Stimulated activated CD4-positive, alpha-beta T cell treated with anti-CD3 and anti-CD28 coated beads, Interleukin-15, amount 100 ng/mL, for 24 hours (primary cell): Measurements from ENCODE around the gene GPR35.
"Not testable (repeated sequence)": the region's sequence is repeated elsewhere in the genome, so short reads cannot be mapped to it uniquely, and the experiment has no call there.

Source experiments
- DNase-seq: peaks from one replicate; pipeline ENCODE4 v3.0.0-alpha.2; 2020

GPR35 gene

GRCh38 chr2:240664622-240665021 lies 39.3 kb downstream of the GPR35 start:
- no peak for DNase-seq

DNA sequence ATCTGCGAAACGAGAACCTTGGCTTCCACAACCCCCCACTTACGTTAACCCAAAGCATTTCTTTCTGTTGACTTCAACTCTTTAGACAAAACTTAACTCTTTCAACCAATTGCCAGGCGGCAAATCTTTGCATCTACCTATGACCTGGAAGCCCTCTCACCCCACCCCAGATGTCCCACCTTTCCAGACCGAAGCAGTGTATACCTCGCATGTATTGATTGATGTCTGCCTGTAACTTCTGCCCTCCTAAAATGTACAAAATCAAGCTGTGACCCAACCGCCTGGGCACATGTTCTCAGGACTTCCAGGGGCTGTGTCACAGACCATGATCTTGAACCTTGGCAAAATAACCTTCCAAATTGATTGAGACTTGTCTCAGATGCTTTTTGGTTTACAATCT lies 45.1 kb downstream of the GPR35 start:
- no peak for DNase-seq

- no peak for DNase-seq
These were observed 45.7 kb downstream of the GPR35 start for GRCh38 chr2:240670950-240671349.

GRCh38 chr2:240672076-240672700 lies 46.9 kb downstream of the GPR35 start:
- DNase-seq = no peak

DNA sequence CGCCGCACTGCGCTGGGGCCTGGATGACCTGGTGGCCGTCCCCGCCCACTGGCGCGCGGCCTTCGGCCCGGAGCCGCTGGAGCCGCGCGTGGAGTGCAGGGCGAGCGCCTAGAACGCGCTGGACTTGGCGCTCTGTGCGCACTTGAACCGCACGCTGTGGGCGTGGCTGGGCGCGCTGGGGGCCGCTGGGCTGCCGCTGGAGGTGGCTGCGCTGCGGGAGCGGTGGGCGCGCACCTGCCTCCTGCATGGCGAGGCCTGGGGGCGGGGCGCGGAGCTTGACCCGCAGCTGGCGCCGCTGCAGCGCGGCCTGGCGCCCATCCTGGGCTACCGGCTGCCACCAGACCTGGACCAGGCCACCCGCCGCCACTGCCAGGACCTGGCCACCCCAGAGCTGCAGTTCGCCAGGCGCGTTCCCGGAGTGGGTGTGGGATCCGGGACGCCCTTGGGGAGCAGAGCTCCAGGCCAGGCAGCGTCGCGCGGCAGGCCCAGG lies 47.5 kb downstream of the GPR35 start:
- no peak for DNase-seq

- DNase-seq = not testable (repeated sequence)
These were observed 49.3 kb downstream of the GPR35 start for GRCh38 chr2:240674461-240675184.

GRCh38 chr2:240675345-240675744 lies 50.1 kb downstream of the GPR35 start:
- not testable (repeated sequence) for DNase-seq

- not testable (repeated sequence) for DNase-seq
These were observed 52.8 kb downstream of the GPR35 start for GRCh38 chr2:240678043-240678442.

DNA sequence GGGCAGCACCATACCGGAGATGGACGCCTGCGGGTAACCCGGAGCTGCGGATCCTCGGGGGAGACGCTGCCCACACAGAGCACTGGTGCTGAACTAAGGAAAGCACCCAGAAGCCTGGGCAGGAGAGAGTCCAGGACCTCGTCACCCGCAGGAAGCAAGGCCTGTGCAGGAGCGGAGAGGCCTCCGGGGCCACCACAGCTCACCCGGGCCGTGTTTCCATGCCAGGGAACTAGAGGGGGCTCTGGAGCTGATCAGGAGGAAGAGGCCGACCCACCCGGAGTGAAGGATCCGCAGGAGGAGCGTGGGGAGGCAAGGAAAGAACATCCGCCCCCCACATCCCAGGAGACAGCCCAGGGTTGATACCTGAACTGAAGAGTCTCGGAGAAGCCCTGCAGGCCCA lies 53.6 kb downstream of the GPR35 start:
- DNase-seq = not testable (repeated sequence)

DNA sequence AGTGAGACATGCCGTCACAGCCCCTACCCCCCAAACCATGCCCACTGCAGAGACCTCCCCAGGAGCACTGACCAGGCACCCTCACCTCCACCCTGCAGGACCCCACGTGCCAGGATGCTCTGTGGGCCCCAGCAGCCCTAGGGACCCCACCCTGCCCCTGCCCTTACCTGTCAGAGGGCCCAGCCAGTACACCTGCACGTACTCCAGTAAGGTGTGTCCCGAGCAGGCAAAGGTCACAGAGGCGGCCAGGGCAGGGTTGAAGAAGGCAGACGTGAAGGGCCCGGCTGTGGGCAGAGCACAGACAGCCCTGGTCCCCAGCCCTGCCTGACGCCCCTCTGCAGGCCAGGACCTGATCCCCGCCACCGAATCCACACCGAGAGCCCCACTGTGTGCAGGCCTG lies 54.9 kb downstream of the GPR35 start:
- DNase-seq = not testable (repeated sequence)
